Measurements from ENCODE around the gene NUP88. TPM values are rescaled to one million over a fixed set of nuclear protein-coding genes. Genes with fewer than 3 reads are reported as not detected.

The NUP88 gene
- total and polyA plus RNA-seq, 2 donors (not counting 3 experiments of a cell fraction or from before 2014, with no cell fraction given), result 52.5 to 95.8 TPM

- Histone ChIP-seq H3K79me2 (ENCODE audit: control insufficient read depth, insufficient read depth, low read length) (no peaks in the 10 kb centered on the region), H3K9ac (replicated peaks; ENCODE audit: extremely low read depth, insufficient read depth, low read length) (no peak overlapping the region), H3K9me1 (replicated peaks; ENCODE audit: control insufficient read depth, extremely low read depth, insufficient read depth, low read length) (no peaks in the 10 kb centered on the region), H3K27me3 (ENCODE audit: control insufficient read depth in 2 of 2, insufficient read depth in 2 of 2, low read length in 2 of 2) (no peaks in the 10 kb centered on the region), H3K4me3 (replicated peaks in 1 of 3; ENCODE audit: insufficient read depth in 1 of 3, low read depth in 1 of 3, low read length in 3 of 3) (no peak overlapping the region), H2AFZ (ENCODE audit: low read depth, low read length) (no peak overlapping the region), H3K4me1 (ENCODE audit: control insufficient read depth, extremely low read depth, insufficient read depth, low read length) (no peaks in the 10 kb centered on the region), H3K27ac (ENCODE audit: insufficient read depth, low read depth, low read length) (no peak overlapping the region), H4K20me1 (replicated peaks; ENCODE audit: control insufficient read depth, extremely low read depth, insufficient read depth, low read length) (no peaks in the 10 kb centered on the region), H3K4me2 (ENCODE audit: insufficient read depth, low read length) (no peak overlapping the region), H3K36me3 (ENCODE audit: control insufficient read depth in 2 of 2, extremely low read depth in 1 of 2, insufficient read depth in 2 of 2, low read length in 2 of 2) (peaks cover 34 to 47% of the 10 kb centered on the region in 2 experiments), H3K9me3 (replicated peaks; ENCODE audit: control insufficient read depth, insufficient read depth, low read length) (no peaks in the 10 kb centered on the region)
- BruUV-seq (replicated peaks), result no TSS peak
- TF ChIP-seq CTCF (IDR thresholded peaks at IDR 0.05; ENCODE audit: extremely low read depth in 1 of 2, insufficient read depth in 1 of 2, low read depth in 1 of 2, low read length in 2 of 2) (no peak), EZH2 (IDR thresholded peaks at IDR 0.05; ENCODE audit: borderline replicate concordance, low read depth, low read length, severe bottlenecking) (no peak), POLR2A (IDR thresholded peaks at IDR 0.05; ENCODE audit: low read depth, low read length) (no peak), MYC (IDR thresholded peaks at IDR 0.05; ENCODE audit: low read depth, low read length) (no peak), POLR2AphosphoS5 (IDR thresholded peaks at IDR 0.05; ENCODE audit: insufficient read depth, low read depth, low read length) (no peak), FOS (IDR thresholded peaks at IDR 0.05; ENCODE audit: borderline replicate concordance, insufficient read depth, low read length) (no peak), MAX (IDR thresholded peaks at IDR 0.05; ENCODE audit: insufficient read depth, insufficient read length) (no peak), GATA2 (IDR thresholded peaks at IDR 0.05; ENCODE audit: insufficient read depth, insufficient read length, low read depth, low read length) (no peak), JUN (IDR thresholded peaks at IDR 0.05; ENCODE audit: borderline replicate concordance, insufficient read depth, insufficient read length, low read depth) (no peak)
- no peak for FAIRE-seq
- ChIA-PET POLR2A (no interaction called here), CTCF (interaction anchor here (1.0 to 1.8 kb wide), 2 partner anchors 8 to 34 kb away, joined by 3 to 8 read pairs; partner anchors contain the start of gene C1QBP)
- no peak for DNase-seq (ENCODE audit: low read depth, low spot score)
- intact Hi-C loops (cut with micrococcal nuclease), result no loop called here
- dilution Hi-C loops (cut with MboI; ENCODE audit: extremely low pct_ligation_motif_present, low sequenced_read_pairs), result no loop called here
Measured at GRCh38 chr17:5405400-5405799, 14.1 kb downstream of the NUP88 start.
